ENCODE data around the gene FYN. TPM values are rescaled to one million over a fixed set of nuclear protein-coding genes. Genes with fewer than 3 reads are reported as not detected.

Gene FYN
- total RNA-seq, 1 donor from 2014 or later = 46.3 TPM

- peaks cover 86% of the 10 kb centered on the region for H3K4me1 ChIP-seq
- peak overlapping the region; percentile 16 for H3K27ac ChIP-seq (replicated peaks)
Observed at GRCh38 chr6:111858347-111858746, 14.9 kb downstream of the FYN start.

DNA sequence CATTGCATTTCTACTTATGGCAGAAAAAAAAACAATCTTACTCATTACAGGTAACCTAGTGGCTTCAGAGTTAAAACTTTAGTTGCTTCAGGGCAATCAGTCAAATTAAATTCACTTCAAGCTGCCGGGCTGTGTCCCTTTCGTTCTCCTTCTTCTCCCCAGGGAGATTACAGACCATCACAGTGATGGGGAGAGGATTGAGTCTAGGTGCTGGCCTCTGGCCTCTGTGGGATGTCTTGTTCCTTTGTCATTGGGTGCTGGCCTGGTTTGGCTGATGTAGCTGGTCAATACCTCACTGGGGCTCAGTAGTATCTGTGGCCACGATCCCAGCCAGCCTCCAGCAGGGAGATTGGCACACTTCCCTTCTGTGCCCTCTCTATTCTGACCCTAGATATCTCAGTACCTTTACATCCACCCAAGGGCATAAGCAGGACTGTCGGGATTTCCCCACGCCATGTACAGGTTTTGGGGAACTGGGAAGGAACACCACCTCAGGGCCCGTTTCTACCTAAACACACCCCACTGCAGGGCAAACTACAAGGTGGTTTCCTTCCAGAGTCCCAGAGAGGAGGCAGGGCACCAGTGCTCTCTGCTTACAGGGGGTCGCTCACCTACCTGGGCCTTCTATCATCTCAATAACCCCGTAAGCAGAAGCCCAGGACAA, 15.4 kb downstream of the FYN start:
- H3K27me3 ChIP-seq (ENCODE audit: low read depth) = no peaks in the 10 kb centered on the region
- no peak for TF ChIP-seq CTCF (IDR thresholded peaks at IDR 0.05; ENCODE audit: borderline replicate concordance)
- H3K4me3 ChIP-seq = no peak overlapping the region
- H3K4me1 ChIP-seq = peaks cover 91% of the 10 kb centered on the region
- peak overlapping the region; percentile 16 for H3K27ac ChIP-seq (replicated peaks)
- DNase-seq = no peak
- intact Hi-C loops (cut with micrococcal nuclease) = no loop called here
- H3K36me3 ChIP-seq = no peaks in the 10 kb centered on the region
- H3K9me3 ChIP-seq (replicated peaks) = no peaks in the 10 kb centered on the region

More at GRCh38 chr6:111858347-111858746, 14.9 kb downstream of the FYN start:
- intact Hi-C loops (cut with micrococcal nuclease) = no loop called here
- Histone ChIP-seq H3K9me3 (replicated peaks) (no peaks in the 10 kb centered on the region), H3K27me3 (ENCODE audit: low read depth) (no peaks in the 10 kb centered on the region), H3K4me3 (no peak overlapping the region), H3K36me3 (no peaks in the 10 kb centered on the region)
- no peak for DNase-seq
- TF ChIP-seq CTCF (IDR thresholded peaks at IDR 0.05; ENCODE audit: borderline replicate concordance) = no peak

DNA sequence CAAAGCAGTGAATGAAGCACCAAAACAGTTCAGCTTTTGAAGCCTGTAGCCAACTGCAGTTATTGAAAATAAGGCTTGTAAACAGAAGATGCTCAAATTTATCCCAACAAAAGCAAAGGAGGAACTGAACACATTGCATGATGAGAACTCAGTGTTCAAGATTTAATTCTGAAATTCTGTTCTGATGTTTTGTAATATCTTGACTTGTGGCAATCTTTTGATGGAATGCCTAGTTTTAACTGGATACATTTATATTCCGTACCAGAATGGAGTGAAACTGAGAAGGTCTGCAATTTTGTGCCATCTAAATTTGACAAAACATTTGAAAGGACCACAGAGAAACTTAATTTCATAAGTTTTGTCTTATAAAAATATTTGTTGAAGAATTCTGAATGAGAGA, 17.5 kb downstream of the FYN start:
- H3K9me3 ChIP-seq (replicated peaks) = no peaks in the 10 kb centered on the region
- no peak overlapping the region for H3K4me3 ChIP-seq
- no peak for TF ChIP-seq CTCF (IDR thresholded peaks at IDR 0.05; ENCODE audit: borderline replicate concordance)
- H3K36me3 ChIP-seq = no peaks in the 10 kb centered on the region
- DNase-seq = no peak
- H3K4me1 ChIP-seq = peaks cover 91% of the 10 kb centered on the region
- H3K27ac ChIP-seq (replicated peaks) = no peak overlapping the region
- H3K27me3 ChIP-seq (ENCODE audit: low read depth) = no peaks in the 10 kb centered on the region
- intact Hi-C loops (cut with micrococcal nuclease) = no loop called here

- peaks cover 95% of the 10 kb centered on the region for H3K4me1 ChIP-seq
- intact Hi-C loops (cut with micrococcal nuclease) = no loop called here
- H3K4me3 ChIP-seq = no peak overlapping the region
- H3K27me3 ChIP-seq (ENCODE audit: low read depth) = no peaks in the 10 kb centered on the region
- DNase-seq = no peak
- TF ChIP-seq CTCF (IDR thresholded peaks at IDR 0.05; ENCODE audit: borderline replicate concordance) = no peak
- no peaks in the 10 kb centered on the region for H3K9me3 ChIP-seq (replicated peaks)
- H3K36me3 ChIP-seq = no peaks in the 10 kb centered on the region
- H3K27ac ChIP-seq (replicated peaks) = no peak overlapping the region
Observed at GRCh38 chr6:111854683-111855082, 18.6 kb downstream of the FYN start.

DNA sequence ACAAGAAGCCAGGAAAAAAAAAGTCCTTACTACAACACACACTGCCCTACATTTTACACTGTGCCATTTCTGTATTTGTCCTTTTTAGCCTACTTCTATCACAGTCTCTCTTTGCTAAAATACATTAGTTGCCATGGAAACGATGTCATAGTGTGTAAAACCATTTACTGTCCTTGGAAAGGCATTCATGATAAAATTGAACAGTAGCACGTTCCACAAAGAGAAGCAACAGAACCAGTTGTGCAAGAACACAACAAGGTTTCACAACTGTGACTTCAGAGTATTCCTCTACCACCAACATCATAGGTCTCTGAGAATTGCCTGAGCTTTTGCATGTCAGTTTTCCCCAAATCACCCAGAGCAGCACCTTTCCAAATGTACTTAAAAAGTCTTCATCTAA, 20.5 kb downstream of the FYN start:
- Histone ChIP-seq H3K27ac (replicated peaks) (no peak overlapping the region), H3K27me3 (ENCODE audit: low read depth) (no peaks in the 10 kb centered on the region), H3K36me3 (no peaks in the 10 kb centered on the region), H3K4me1 (peaks cover 97% of the 10 kb centered on the region), H3K9me3 (replicated peaks) (no peaks in the 10 kb centered on the region), H3K4me3 (no peak overlapping the region)
- TF ChIP-seq CTCF (IDR thresholded peaks at IDR 0.05; ENCODE audit: borderline replicate concordance) = no peak
- intact Hi-C loops (cut with micrococcal nuclease) = no loop called here
- no peak for DNase-seq

Data from left ventricle myocardium inferior (tissue), 1 donor.